ENCODE measurements around the gene PAGE2B. TPM values are rescaled to one million over a fixed set of nuclear protein-coding genes. Genes with fewer than 3 reads are reported as not detected.

The PAGE2B gene, protein sequence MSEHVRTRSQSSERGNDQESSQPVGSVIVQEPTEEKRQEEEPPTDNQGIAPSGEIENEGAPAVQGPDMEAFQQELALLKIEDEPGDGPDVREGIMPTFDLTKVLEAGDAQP
- polyA plus RNA-seq, result under 1 TPM in 1 of 2 donors, not detected in 1; 0.49 TPM

DNA sequence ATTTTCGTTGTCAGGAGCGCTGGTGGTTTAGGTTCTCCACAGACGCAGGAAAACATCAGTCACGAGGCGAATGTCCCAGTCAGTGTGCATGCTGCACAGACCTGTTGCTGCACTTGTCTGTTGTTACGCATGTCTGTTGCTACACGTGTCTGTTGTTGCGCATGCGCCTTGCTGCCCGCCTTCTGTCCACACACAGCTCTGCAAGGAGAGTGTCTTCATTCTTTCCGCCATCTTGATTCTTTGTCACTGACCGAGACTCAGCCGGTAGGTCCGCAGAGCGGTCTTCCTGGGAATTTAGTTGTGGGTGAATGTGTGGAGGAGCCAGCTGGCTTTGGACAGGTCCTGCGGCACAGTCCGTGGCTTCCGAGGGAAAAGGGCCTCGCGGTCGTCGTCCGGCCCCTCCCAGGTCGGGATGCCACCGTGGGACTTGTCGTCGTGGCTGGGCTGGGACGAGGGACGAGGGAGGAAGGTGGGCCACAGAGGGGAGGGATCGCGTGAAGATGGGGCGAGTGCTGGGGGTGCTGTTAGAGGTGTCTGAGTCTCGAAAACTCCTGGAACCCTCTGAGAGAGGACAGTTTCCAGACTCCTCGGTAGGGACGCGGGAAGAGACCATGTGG is at the start of gene PAGE2B:
Gene PAGE2B, plus strand, starts transcription at position 180 of the 617 bp plus-strand sequence. CDS start 1,012 bp downstream, outside the sequence.
- Histone ChIP-seq H3K27me3 (ENCODE audit: control insufficient read depth in 1 of 2, insufficient read depth in 2 of 2, low read length in 2 of 2) (no peaks in the 10 kb centered on the region), H3K36me3 (ENCODE audit: control insufficient read depth in 2 of 2, insufficient read depth in 2 of 2, low read length in 1 of 2) (no peaks in the 10 kb centered on the region), H3K4me1 (ENCODE audit: control insufficient read depth in 2 of 2, insufficient read depth in 2 of 2, low read length in 1 of 2) (no peaks in the 10 kb centered on the region), H3K27ac (ENCODE audit: low read depth in 2 of 2, low read length in 1 of 2) (no peak within 1 kb of the TSS), H3K4me3 (ENCODE audit: low read depth in 1 of 2, low read length in 2 of 2) (no peak within 1 kb of the TSS), H3K9me3 (ENCODE audit: control insufficient read depth in 2 of 2, insufficient read depth in 1 of 2, low read depth in 1 of 2, low read length in 1 of 2) (peaks cover 0 to 7% of the 10 kb centered on the region in 2 donors)
- WGBS, 2 donors, result 87 to 95% methylated on average over 36 of the region's 36 CpGs

DNA sequence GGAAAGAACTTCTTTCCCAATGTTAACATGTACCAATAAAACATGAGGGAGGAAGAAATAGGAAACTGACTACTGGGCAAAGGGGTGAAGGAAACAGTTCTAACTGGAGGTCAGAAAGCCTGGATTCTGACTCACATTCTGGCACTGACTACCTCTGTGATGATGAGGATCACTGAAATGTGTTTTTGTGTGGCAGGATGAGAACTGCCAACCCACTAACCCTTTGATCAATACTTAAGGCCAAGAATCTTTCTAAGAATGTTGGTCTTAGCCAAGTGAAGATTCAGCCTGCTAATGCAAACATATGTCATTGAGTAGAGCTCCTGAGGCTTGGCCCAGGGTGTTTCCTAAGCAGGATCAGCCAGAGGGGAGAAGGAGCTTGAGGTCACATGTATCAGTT is 48.7 kb upstream of the PAGE2B start:
- H3K36me3 ChIP-seq (ENCODE audit: control insufficient read depth in 2 of 2, insufficient read depth in 2 of 2, low read length in 1 of 2), result no peaks in the 10 kb centered on the region
- peaks cover 0 to 2% of the 10 kb centered on the region in 2 donors for H3K27me3 ChIP-seq (ENCODE audit: control insufficient read depth in 1 of 2, insufficient read depth in 2 of 2, low read length in 2 of 2)
- H3K27ac ChIP-seq (ENCODE audit: low read depth in 2 of 2, low read length in 1 of 2), result no peak overlapping the region
- no peak overlapping the region for H3K4me3 ChIP-seq (ENCODE audit: low read depth in 1 of 2, low read length in 2 of 2)
- no peaks in the 10 kb centered on the region for H3K9me3 ChIP-seq (ENCODE audit: control insufficient read depth in 2 of 2, insufficient read depth in 1 of 2, low read depth in 1 of 2, low read length in 1 of 2)
- no peaks in the 10 kb centered on the region for H3K4me1 ChIP-seq (ENCODE audit: control insufficient read depth in 2 of 2, insufficient read depth in 2 of 2, low read length in 1 of 2)

DNA sequence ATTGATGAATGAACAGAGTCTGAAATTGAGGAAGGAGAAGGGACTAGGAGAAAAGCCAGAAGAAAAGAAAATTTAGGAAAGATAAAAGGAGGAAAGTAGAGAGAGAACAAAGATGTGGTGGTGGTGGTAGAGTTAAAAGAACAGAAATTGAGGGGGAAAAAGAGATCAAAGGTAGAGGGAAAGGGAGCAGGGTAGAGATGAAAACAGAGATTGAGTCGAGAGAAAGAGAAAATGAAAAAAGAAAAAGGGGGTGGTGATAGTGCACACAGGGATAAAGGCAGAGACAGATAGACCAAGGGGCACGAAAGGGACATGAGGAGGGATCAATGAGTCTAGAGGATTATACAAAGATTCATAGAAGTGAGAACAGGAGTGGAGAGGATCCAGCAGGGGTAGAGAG is 48.0 kb upstream of the PAGE2B start:
- Histone ChIP-seq H3K9me3 (ENCODE audit: control insufficient read depth in 2 of 2, insufficient read depth in 1 of 2, low read depth in 1 of 2, low read length in 1 of 2) (no peaks in the 10 kb centered on the region), H3K27me3 (ENCODE audit: control insufficient read depth in 1 of 2, insufficient read depth in 2 of 2, low read length in 2 of 2) (peaks cover 0 to 2% of the 10 kb centered on the region in 2 donors), H3K4me1 (ENCODE audit: control insufficient read depth in 2 of 2, insufficient read depth in 2 of 2, low read length in 1 of 2) (no peaks in the 10 kb centered on the region), H3K4me3 (ENCODE audit: low read depth in 1 of 2, low read length in 2 of 2) (no peak overlapping the region), H3K27ac (ENCODE audit: low read depth in 2 of 2, low read length in 1 of 2) (no peak overlapping the region), H3K36me3 (ENCODE audit: control insufficient read depth in 2 of 2, insufficient read depth in 2 of 2, low read length in 1 of 2) (no peaks in the 10 kb centered on the region)
- WGBS, 2 donors, result 51 to 71% methylated on average over 2 of the region's 2 CpGs

DNA sequence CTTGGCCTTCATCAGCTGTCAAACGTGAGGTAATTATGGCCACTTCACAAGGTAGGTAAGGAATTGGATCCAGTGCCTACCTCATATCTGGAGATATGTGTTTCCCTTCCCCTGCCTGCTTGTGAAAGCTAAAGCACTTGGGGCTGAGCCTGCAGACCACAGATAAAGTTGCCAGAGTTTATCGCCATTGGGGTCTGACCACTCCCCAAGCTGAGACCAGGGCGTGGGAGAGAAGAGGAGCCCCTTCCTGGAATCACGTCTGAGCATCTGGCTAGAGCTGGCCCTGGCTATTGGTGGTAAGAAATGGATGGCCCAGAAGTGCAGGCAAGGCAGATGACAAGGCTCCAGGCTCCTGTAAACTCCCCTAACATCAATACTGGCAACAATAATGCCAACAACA is 46.8 kb upstream of the PAGE2B start:
- H3K27me3 ChIP-seq (ENCODE audit: control insufficient read depth in 1 of 2, insufficient read depth in 2 of 2, low read length in 2 of 2), result peaks cover 0 to 2% of the 10 kb centered on the region in 2 donors
- no peaks in the 10 kb centered on the region for H3K4me1 ChIP-seq (ENCODE audit: control insufficient read depth in 2 of 2, insufficient read depth in 2 of 2, low read length in 1 of 2)
- no peak overlapping the region for H3K27ac ChIP-seq (ENCODE audit: low read depth in 2 of 2, low read length in 1 of 2)
- H3K9me3 ChIP-seq (ENCODE audit: control insufficient read depth in 2 of 2, insufficient read depth in 1 of 2, low read depth in 1 of 2, low read length in 1 of 2), result no peaks in the 10 kb centered on the region
- no peak overlapping the region for H3K4me3 ChIP-seq (ENCODE audit: low read depth in 1 of 2, low read length in 2 of 2)
- no peaks in the 10 kb centered on the region for H3K36me3 ChIP-seq (ENCODE audit: control insufficient read depth in 2 of 2, insufficient read depth in 2 of 2, low read length in 1 of 2)
- 53 to 82% methylated on average over 4 of the region's 4 CpGs for WGBS, 2 donors

DNA sequence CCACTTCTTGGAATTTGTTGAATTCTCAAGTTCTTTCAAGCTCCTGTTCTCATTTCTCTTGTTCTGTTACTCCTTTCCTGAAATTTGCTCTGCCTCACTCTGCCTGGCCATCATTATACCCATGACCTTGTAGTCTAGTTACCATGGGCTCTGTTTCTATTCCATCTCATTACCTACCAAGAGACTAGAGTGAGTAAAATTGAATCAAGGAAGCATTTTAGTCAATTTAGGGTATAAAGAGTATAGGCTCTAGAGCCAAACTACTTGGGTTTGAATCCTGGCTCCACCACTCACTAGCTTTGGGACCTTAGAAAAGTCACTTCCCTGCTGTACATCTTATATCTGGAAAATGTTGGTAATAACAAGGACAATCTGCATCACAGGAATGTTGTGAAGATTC is 46.2 kb upstream of the PAGE2B start:
- Histone ChIP-seq H3K4me3 (ENCODE audit: low read depth in 1 of 2, low read length in 2 of 2) (no peak overlapping the region), H3K36me3 (ENCODE audit: control insufficient read depth in 2 of 2, insufficient read depth in 2 of 2, low read length in 1 of 2) (no peaks in the 10 kb centered on the region), H3K4me1 (ENCODE audit: control insufficient read depth in 2 of 2, insufficient read depth in 2 of 2, low read length in 1 of 2) (no peaks in the 10 kb centered on the region), H3K27me3 (ENCODE audit: control insufficient read depth in 1 of 2, insufficient read depth in 2 of 2, low read length in 2 of 2) (peaks cover 0 to 8% of the 10 kb centered on the region in 2 donors), H3K9me3 (ENCODE audit: control insufficient read depth in 2 of 2, insufficient read depth in 1 of 2, low read depth in 1 of 2, low read length in 1 of 2) (no peaks in the 10 kb centered on the region), H3K27ac (ENCODE audit: low read depth in 2 of 2, low read length in 1 of 2) (no peak overlapping the region)

DNA sequence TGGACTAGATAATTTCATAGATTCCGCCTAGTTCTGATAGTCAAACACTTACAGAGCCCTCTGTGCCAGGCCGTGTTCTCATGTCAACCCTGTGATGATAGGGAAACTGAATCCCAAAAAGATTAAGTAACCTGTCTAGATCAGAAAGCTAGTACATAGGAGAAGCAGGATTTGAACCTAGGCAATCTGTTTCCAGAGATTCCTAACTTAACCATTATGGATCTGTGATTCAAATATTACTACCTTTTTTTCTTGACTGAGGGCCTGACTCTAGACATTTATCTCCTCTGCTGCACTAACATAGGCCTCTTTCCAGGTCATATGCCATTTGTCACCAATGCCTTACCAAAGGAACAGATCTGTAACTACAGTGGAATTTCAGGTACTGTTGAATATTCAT is 45.5 kb upstream of the PAGE2B start:
- H3K4me1 ChIP-seq (ENCODE audit: control insufficient read depth in 2 of 2, insufficient read depth in 2 of 2, low read length in 1 of 2), result no peaks in the 10 kb centered on the region
- peaks cover 0 to 8% of the 10 kb centered on the region in 2 donors for H3K27me3 ChIP-seq (ENCODE audit: control insufficient read depth in 1 of 2, insufficient read depth in 2 of 2, low read length in 2 of 2)
- H3K4me3 ChIP-seq (ENCODE audit: low read depth in 1 of 2, low read length in 2 of 2), result no peak overlapping the region
- H3K9me3 ChIP-seq (ENCODE audit: control insufficient read depth in 2 of 2, insufficient read depth in 1 of 2, low read depth in 1 of 2, low read length in 1 of 2), result no peaks in the 10 kb centered on the region
- no peak overlapping the region for H3K27ac ChIP-seq (ENCODE audit: low read depth in 2 of 2, low read length in 1 of 2)
- 55 to 78% methylated on average over 2 of the region's 2 CpGs for WGBS, 2 donors
- H3K36me3 ChIP-seq (ENCODE audit: control insufficient read depth in 2 of 2, insufficient read depth in 2 of 2, low read length in 1 of 2), result no peaks in the 10 kb centered on the region

DNA sequence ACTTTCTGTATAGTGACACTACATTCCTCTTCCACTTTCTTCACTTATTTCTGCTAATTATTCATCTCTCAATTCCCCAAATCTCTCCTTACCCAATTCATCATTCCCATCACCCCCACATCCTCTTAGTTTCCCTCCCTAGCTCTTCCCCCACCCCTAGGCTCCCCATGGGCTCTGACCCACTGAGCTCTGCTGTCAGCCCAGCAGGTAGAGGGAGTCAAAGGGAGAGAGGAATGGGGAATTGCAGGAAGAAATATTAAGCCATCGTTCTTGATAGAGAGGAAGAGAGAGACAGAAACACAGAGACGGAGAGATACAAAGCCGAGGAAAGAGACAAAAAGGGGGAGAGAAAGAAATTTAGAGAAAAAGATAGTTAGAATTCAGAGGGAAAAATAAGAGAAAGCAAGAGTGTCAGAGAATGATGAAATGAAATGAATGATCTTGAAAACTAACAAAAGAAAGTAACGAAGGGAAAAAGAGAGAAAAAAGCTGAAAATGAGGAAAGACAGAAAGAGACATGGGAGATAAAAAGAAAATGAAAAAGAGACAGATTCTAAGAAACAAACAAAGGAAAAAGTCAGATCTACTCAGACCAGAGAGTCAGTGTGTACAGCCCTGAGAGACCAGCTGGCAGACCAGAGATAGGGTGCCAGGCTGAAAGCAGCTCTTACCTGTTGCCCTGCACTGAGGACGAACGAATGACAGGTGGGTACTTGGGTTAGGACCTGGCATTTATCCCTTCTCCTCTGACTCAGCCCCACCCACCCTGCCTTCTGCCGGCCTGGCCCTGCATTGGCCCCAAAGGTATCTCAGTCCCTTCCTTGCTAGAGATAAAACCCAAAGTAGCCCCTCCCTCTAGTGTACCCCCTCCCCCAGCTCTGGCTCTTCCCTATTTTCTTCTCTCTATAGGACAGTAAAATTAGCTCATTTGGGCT is 44.3 kb upstream of the PAGE2B start, which contains the start of gene ALAS2:
Gene ALAS2, minus strand, starts transcription at position 707 of the 935 bp plus-strand sequence. CDS start 4,977 bp downstream, outside the sequence.
- Histone ChIP-seq H3K27me3 (ENCODE audit: control insufficient read depth in 1 of 2, insufficient read depth in 2 of 2, low read length in 2 of 2) (peaks cover 0 to 5% of the 10 kb centered on the region in 2 donors), H3K9me3 (ENCODE audit: control insufficient read depth in 2 of 2, insufficient read depth in 1 of 2, low read depth in 1 of 2, low read length in 1 of 2) (no peaks in the 10 kb centered on the region), H3K27ac (ENCODE audit: low read depth in 2 of 2, low read length in 1 of 2) (no peak within 1 kb of the TSS), H3K36me3 (ENCODE audit: control insufficient read depth in 2 of 2, insufficient read depth in 2 of 2, low read length in 1 of 2) (no peaks in the 10 kb centered on the region), H3K4me1 (ENCODE audit: control insufficient read depth in 2 of 2, insufficient read depth in 2 of 2, low read length in 1 of 2) (no peaks in the 10 kb centered on the region), H3K4me3 (ENCODE audit: low read depth in 1 of 2, low read length in 2 of 2) (no peak within 1 kb of the TSS)
- 61 to 63% methylated on average over 7 of the region's 7 CpGs for WGBS, 2 donors

DNA sequence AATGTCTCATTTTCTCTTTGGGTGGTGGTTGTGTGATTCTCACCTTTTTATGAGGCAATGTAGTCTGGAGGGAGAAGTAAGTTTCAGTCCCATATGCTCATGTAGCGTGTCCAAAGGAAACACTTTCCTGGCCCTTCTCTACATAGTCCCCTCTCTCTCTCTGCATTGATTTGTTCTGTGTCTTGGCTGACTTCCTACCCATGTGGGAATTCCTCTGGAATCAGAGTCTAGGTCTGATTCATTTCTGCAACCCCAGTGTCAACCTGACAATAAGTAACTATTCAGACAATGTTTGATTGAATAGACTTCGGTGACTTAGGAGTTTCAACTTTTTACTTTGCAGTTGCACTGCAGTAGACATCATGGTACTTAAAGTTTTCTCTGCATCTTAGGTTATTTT is 41.4 kb upstream of the PAGE2B start:
- Histone ChIP-seq H3K27ac (ENCODE audit: low read depth in 2 of 2, low read length in 1 of 2) (no peak overlapping the region), H3K9me3 (ENCODE audit: control insufficient read depth in 2 of 2, insufficient read depth in 1 of 2, low read depth in 1 of 2, low read length in 1 of 2) (no peaks in the 10 kb centered on the region), H3K4me1 (ENCODE audit: control insufficient read depth in 2 of 2, insufficient read depth in 2 of 2, low read length in 1 of 2) (no peaks in the 10 kb centered on the region), H3K36me3 (ENCODE audit: control insufficient read depth in 2 of 2, insufficient read depth in 2 of 2, low read length in 1 of 2) (no peaks in the 10 kb centered on the region), H3K4me3 (ENCODE audit: low read depth in 1 of 2, low read length in 2 of 2) (no peak overlapping the region), H3K27me3 (ENCODE audit: control insufficient read depth in 1 of 2, insufficient read depth in 2 of 2, low read length in 2 of 2) (peaks cover 0 to 5% of the 10 kb centered on the region in 2 donors)
- 76 to 79% methylated on average over 2 of the region's 2 CpGs for WGBS, 2 donors

DNA sequence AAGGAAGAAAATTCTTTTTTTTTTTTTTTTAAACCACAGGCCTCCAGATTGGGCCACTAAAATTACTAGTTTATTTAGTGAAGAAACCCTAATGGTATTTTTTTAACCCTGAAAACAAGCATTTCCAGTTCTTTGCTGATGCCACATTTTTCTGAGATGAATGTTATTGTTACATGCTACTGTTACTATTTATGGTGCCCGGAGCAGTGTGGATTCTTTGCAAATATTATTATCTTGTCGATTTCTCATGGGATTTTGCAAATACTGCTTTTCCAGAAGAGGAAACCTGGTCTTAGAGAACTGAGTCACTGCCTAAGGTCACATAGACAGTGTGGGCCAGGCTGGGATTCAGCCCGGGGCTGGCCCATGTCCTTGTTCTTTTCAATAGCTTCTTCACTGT is 35.4 kb upstream of the PAGE2B start:
- Histone ChIP-seq H3K36me3 (ENCODE audit: control insufficient read depth in 2 of 2, insufficient read depth in 2 of 2, low read length in 1 of 2) (no peaks in the 10 kb centered on the region), H3K4me3 (ENCODE audit: low read depth in 1 of 2, low read length in 2 of 2) (no peak overlapping the region), H3K27ac (ENCODE audit: low read depth in 2 of 2, low read length in 1 of 2) (no peak overlapping the region), H3K27me3 (ENCODE audit: control insufficient read depth in 1 of 2, insufficient read depth in 2 of 2, low read length in 2 of 2) (no peaks in the 10 kb centered on the region), H3K4me1 (ENCODE audit: control insufficient read depth in 2 of 2, insufficient read depth in 2 of 2, low read length in 1 of 2) (no peaks in the 10 kb centered on the region), H3K9me3 (ENCODE audit: control insufficient read depth in 2 of 2, insufficient read depth in 1 of 2, low read depth in 1 of 2, low read length in 1 of 2) (peaks cover 0 to 3% of the 10 kb centered on the region in 2 donors)
- WGBS, 2 donors, result 77 to 80% methylated on average over 3 of the region's 3 CpGs
